KMS-11 (cell line): ENCODE measurements around the gene R3HDM2.

ENCODE experiments used
- H2AFZ ChIP-seq: fragments of 200-600 bp; sonication (generic); 2 replicates; pipeline ENCODE4 v1.6.1; 2016; ENCODE audit warnings: antibody characterized with exemption, mixed run types, low read depth
- H3K27ac ChIP-seq: fragments of 200-600 bp; sonication (generic); 2 replicates; pipeline ENCODE4 v1.6.1; 2016; ENCODE audit warnings: mild to moderate bottlenecking, mixed run types
- H3K27me3 ChIP-seq: fragments of 200-600 bp; sonication (generic); 2 replicates; pipeline ENCODE4 v1.6.1; 2017; ENCODE audit warnings: mild to moderate bottlenecking, low read depth, mixed run types, moderate library complexity; ENCODE audit not compliant: insufficient read depth
- H3K36me3 ChIP-seq: fragments of 200-600 bp; sonication (generic); 2 replicates; pipeline ENCODE4 v1.6.1; 2017; ENCODE audit warnings: mild to moderate bottlenecking, mixed run types; ENCODE audit not compliant: insufficient read depth
- H3K4me1 ChIP-seq: fragments of 200-600 bp; sonication (generic); 2 replicates; pipeline ENCODE4 v1.6.1; 2016; ENCODE audit warnings: mild to moderate bottlenecking, low read depth, mixed run types; ENCODE audit not compliant: poor library complexity, severe bottlenecking
- H3K4me2 ChIP-seq: fragments of 200-600 bp; sonication (generic); 2 replicates; pipeline ENCODE4 v1.7.0; 2016; ENCODE audit warnings: mild to moderate bottlenecking, mixed run types
- H3K4me3 ChIP-seq: fragments of 200-600 bp; sonication (generic); IDR thresholded peaks from 2 replicates; pipeline ENCODE4 v1.6.1; 2017; ENCODE audit warnings: low read depth, low read length, mixed read lengths; ENCODE audit not compliant: insufficient read depth
- H3K79me2 ChIP-seq: fragments of 200-600 bp; sonication (generic); 2 replicates; pipeline ENCODE4 v1.6.1; 2016; ENCODE audit warnings: low read depth, mixed run types; ENCODE audit not compliant: insufficient read depth
- H3K9ac ChIP-seq: fragments of 200-600 bp; sonication (generic); 2 replicates; pipeline ENCODE4 v1.6.1; 2016; ENCODE audit warnings: mild to moderate bottlenecking, mixed run types
- H4K20me1 ChIP-seq: fragments of 200-600 bp; sonication (generic); 2 replicates; pipeline ENCODE4 v1.6.1; 2016; ENCODE audit warnings: mild to moderate bottlenecking, mixed run types; ENCODE audit not compliant: insufficient read depth
- CTCF ChIP-seq: fragments of 200-600 bp; sonication (generic); conservative IDR thresholded peaks from 2 replicates; pipeline ENCODE4 v1.6.1; 2017; ENCODE audit warnings: low read depth, mild to moderate bottlenecking, antibody characterized with exemption, low read length, moderate library complexity, mixed read lengths

The R3HDM2 gene

GRCh38 chr12:57381693-57382220 is 49.1 kb downstream of the R3HDM2 start:
- Histone ChIP-seq H3K36me3 (no peaks in the 10 kb centered on the region), H3K4me2 (peak overlapping the region; percentile 56; the same call in 1 of the 2 replicates), H3K27me3 (no peaks in the 10 kb centered on the region), H3K79me2 (peaks cover 9% of the 10 kb centered on the region; the same call in 1 of the 2 replicates), H4K20me1 (no peaks in the 10 kb centered on the region), H3K27ac (peak overlapping the region; percentile 51; the same call in 1 of the 2 replicates), H3K4me1 (peaks cover 90% of the 10 kb centered on the region), H2AFZ (no peak overlapping the region), H3K9ac (no peak overlapping the region), H3K4me3 (no peak overlapping the region)
- no peak for TF ChIP-seq CTCF

DNA sequence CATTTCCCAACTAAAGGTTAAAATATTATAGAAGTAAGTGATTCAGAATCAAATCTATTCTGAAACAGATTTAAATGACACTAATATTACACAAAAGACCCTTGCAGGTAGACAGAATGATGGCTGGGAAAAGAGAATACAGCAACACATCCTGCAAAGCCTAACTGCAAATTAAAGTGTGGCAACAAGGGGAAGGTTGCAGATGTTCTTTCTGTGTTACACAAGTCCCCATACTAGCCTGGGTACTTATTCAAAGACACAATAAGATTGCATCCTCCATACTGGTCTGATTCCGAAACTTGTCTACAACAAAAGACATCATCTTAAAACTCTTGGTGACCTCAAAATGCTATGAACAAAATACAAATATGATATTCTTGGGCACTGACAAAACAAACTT is 50.5 kb downstream of the R3HDM2 start:
- H3K4me3 ChIP-seq: no peak overlapping the region
- no peaks in the 10 kb centered on the region for H3K36me3 ChIP-seq
- peaks cover 96% of the 10 kb centered on the region for H3K4me1 ChIP-seq
- H3K9ac ChIP-seq: peak overlapping the region; percentile 4; the same call in 1 of the 2 replicates
- no peaks in the 10 kb centered on the region for H4K20me1 ChIP-seq
- peaks cover 9% of the 10 kb centered on the region; the same call in 1 of the 2 replicates for H3K79me2 ChIP-seq
- peak overlapping the region; percentile 56 for H3K4me2 ChIP-seq
- no peak for TF ChIP-seq CTCF
- no peaks in the 10 kb centered on the region for H3K27me3 ChIP-seq
- peak overlapping the region; percentile 51 for H3K27ac ChIP-seq
- H2AFZ ChIP-seq: peak overlapping the region; percentile 11; the same call in 1 of the 2 replicates

DNA sequence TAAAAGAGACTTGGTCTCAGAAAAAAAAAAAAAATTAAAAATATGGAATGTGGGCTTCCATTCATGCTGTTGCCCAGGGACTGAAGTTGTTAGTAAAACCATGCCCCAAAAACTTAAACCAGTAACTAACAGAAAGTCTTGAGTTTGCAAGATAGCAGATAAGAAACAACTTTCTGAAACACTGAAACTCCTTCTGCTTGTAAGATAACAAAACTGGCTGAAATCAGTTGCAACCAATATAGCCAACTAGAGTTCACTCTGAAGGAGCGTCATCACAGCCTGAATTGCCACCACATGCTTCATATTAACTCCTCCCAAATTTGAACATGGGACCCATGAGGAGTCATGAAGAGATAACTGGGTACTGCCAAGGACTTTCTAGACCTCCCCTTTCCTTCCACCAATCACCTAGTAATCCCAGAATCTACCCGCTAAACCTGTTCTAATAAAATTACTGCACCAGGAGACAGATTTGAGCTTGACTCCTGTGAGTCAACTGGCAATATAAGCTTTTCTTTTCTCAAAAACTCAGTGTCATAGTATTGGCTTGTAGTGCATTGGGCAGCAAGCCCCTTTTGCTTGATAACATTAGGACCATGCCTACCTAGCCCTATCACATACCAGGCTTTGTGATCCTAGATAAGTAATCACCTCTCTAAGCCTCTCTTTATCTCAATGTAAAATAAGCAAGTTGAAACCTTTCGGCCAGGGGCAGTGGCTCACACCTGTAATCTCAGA is 53.6 kb downstream of the R3HDM2 start:
- Histone ChIP-seq H3K4me1 (peaks cover 70% of the 10 kb centered on the region), H3K36me3 (no peaks in the 10 kb centered on the region), H3K4me2 (peak overlapping the region; percentile 47), H3K27me3 (no peaks in the 10 kb centered on the region), H3K4me3 (no peak overlapping the region), H4K20me1 (no peaks in the 10 kb centered on the region), H3K27ac (peak overlapping the region; percentile 63), H2AFZ (peak overlapping the region; percentile 47), H3K79me2 (peaks cover 9% of the 10 kb centered on the region; the same call in 1 of the 2 replicates), H3K9ac (peak overlapping the region; percentile 0; the same call in 1 of the 2 replicates)
- 0 out of 2 replicates have a peak, but pooled peaks have one; percentile 9 for TF ChIP-seq CTCF

GRCh38 chr12:57372233-57372632 is 58.6 kb downstream of the R3HDM2 start:
- peaks cover 20% of the 10 kb centered on the region for H3K4me1 ChIP-seq
- H4K20me1 ChIP-seq: no peaks in the 10 kb centered on the region
- 0 out of 2 replicates have a peak, but pooled peaks cover 4% of the 10 kb centered on the region for H3K36me3 ChIP-seq
- no peak for TF ChIP-seq CTCF
- no peak overlapping the region for H3K4me2 ChIP-seq
- no peak overlapping the region for H3K4me3 ChIP-seq
- no peaks in the 10 kb centered on the region for H3K27me3 ChIP-seq
- H2AFZ ChIP-seq: no peak overlapping the region
- H3K79me2 ChIP-seq: no peaks in the 10 kb centered on the region
- no peak overlapping the region for H3K9ac ChIP-seq
- H3K27ac ChIP-seq: no peak overlapping the region
